ENCODE data around the gene MRPL47. TPM values are rescaled to one million over a fixed set of nuclear protein-coding genes. Genes with fewer than 3 reads are reported as not detected.

The MRPL47 gene
- total and polyA plus RNA-seq, 8 donors: 5.8 to 50.6 (median 35.2) TPM

GRCh38 chr3:179603831-179604230 is 607 bp downstream of the MRPL47 start:
- DNase-seq: no peak
- TF ChIP-seq POLR2A (IDR thresholded peaks at IDR 0.05): no peak
- peak overlapping the region; percentile 67 to 91 (median 76) for H3K4me3 ChIP-seq
- intact Hi-C loops (cut with DNase I; ENCODE audit: low total_unique reads): no loop called here
- H3K9me3 ChIP-seq: no peaks in the 10 kb centered on the region
- H3K36me3 ChIP-seq: peaks cover 20 to 47% (median 41%) of the 10 kb centered on the region in 4 donors
- H3K27ac ChIP-seq: peak overlapping the region in 4 of 5 donors; percentile 89 to 95 (median 94)
- 0 to 4% (median 2%) methylated on average over 3 of the region's 3 CpGs for WGBS, 5 donors
- no peaks in the 10 kb centered on the region for H3K27me3 ChIP-seq
- peaks cover 16 to 53% (median 34%) of the 10 kb centered on the region in 4 donors for H3K4me1 ChIP-seq

DNA sequence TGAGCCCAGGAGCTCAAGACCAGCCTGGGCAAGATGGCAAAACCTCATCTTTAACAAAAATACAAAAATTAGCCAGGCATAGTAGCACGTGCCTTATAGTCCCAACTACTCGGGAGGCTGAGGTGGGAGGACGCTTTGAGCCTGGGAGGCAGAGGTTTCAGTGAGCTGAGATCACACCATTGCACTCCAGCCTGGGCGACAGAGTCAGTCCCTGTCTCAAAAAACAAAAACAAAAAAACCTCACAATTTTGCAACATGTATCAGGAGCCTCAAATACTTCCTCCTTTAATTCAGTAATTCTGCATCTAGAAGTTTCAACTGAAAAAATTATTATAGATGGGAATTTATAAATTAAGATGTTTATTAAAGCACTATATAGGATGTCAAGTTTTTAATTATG is 1.1 kb downstream of the MRPL47 start:
- WGBS, 5 donors: 66 to 80% (median 78%) methylated on average over 4 of the region's 4 CpGs
- H3K9me3 ChIP-seq: no peaks in the 10 kb centered on the region
- DNase-seq: no peak
- no peak overlapping the region for H3K27ac ChIP-seq
- intact Hi-C loops (cut with DNase I; ENCODE audit: low total_unique reads): no loop called here
- no peaks in the 10 kb centered on the region for H3K27me3 ChIP-seq
- H3K4me1 ChIP-seq: peaks cover 16 to 48% (median 32%) of the 10 kb centered on the region in 4 donors
- H3K36me3 ChIP-seq: peaks cover 20 to 52% (median 45%) of the 10 kb centered on the region in 4 donors
- peak overlapping the region in 2 of 4 donors; percentile 67 to 72 for H3K4me3 ChIP-seq
- TF ChIP-seq POLR2A (IDR thresholded peaks at IDR 0.05): no peak
- no peak for TF ChIP-seq EP300 (IDR thresholded peaks at IDR 0.05)
- no peak for TF ChIP-seq POLR2AphosphoS5 (IDR thresholded peaks at IDR 0.05)
- TF ChIP-seq, protein P1, sequence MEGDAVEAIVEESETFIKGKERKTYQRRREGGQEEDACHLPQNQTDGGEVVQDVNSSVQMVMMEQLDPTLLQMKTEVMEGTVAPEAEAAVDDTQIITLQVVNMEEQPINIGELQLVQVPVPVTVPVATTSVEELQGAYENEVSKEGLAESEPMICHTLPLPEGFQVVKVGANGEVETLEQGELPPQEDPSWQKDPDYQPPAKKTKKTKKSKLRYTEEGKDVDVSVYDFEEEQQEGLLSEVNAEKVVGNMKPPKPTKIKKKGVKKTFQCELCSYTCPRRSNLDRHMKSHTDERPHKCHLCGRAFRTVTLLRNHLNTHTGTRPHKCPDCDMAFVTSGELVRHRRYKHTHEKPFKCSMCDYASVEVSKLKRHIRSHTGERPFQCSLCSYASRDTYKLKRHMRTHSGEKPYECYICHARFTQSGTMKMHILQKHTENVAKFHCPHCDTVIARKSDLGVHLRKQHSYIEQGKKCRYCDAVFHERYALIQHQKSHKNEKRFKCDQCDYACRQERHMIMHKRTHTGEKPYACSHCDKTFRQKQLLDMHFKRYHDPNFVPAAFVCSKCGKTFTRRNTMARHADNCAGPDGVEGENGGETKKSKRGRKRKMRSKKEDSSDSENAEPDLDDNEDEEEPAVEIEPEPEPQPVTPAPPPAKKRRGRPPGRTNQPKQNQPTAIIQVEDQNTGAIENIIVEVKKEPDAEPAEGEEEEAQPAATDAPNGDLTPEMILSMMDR (IDR thresholded peaks at IDR 0.05): no peak

DNA sequence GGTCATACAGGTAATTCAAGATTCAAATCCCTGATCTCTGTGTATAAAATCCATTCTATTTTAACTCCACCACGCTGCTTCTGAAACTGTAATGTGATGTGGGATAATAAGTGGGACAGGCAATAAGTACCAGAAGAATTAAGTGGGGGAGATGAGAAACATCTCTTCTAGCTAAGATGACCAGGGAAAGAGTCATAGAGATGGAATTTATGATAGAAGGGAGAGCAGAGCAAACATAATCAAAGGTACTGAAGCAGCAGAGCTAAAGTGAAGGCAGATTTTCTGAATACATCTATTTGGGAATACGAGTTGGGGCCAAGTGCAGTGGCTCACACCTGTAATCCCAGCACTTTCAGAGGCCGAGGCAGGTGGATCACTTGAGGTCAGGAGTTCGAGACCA is 4.9 kb downstream of the MRPL47 start:
- Histone ChIP-seq H3K4me1 (peaks cover 7 to 16% (median 12%) of the 10 kb centered on the region in 4 donors), H3K36me3 (peaks cover 48 to 80% (median 78%) of the 10 kb centered on the region in 4 donors), H3K27ac (no peak overlapping the region), H3K4me3 (no peak overlapping the region), H3K9me3 (no peaks in the 10 kb centered on the region), H3K27me3 (no peaks in the 10 kb centered on the region)
- intact Hi-C loops (cut with DNase I; ENCODE audit: low total_unique reads): no loop called here
- DNase-seq: no peak
- TF ChIP-seq POLR2A (IDR thresholded peaks at IDR 0.05) (no peak), EP300 (IDR thresholded peaks at IDR 0.05) (no peak), POLR2AphosphoS5 (IDR thresholded peaks at IDR 0.05) (no peak)
- TF ChIP-seq, protein P1 (IDR thresholded peaks at IDR 0.05): no peak
- WGBS, 5 donors: 89 to 96% (median 90%) methylated on average over 4 of the region's 4 CpGs

GRCh38 chr3:179591313-179591712 is 13.1 kb downstream of the MRPL47 start:
- TF ChIP-seq EP300 (IDR thresholded peaks at IDR 0.05): no peak
- no peak for TF ChIP-seq POLR2AphosphoS5 (IDR thresholded peaks at IDR 0.05)
- no peak for TF ChIP-seq POLR2A (IDR thresholded peaks at IDR 0.05)
- TF ChIP-seq, protein P1 (IDR thresholded peaks at IDR 0.05): no peak
- Histone ChIP-seq H3K4me3 (no peak overlapping the region), H3K4me1 (no peaks in the 10 kb centered on the region), H3K9me3 (no peaks in the 10 kb centered on the region), H3K27ac (no peak overlapping the region), H3K27me3 (no peaks in the 10 kb centered on the region), H3K36me3 (peaks cover 52 to 100% (median 100%) of the 10 kb centered on the region in 4 donors)
- 61 to 84% (median 79%) methylated on average over 1 of the region's 1 CpG for WGBS, 5 donors
- intact Hi-C loops (cut with DNase I; ENCODE audit: low total_unique reads): no loop called here
- peak in 1 of 2 donors; percentile 12 for DNase-seq

DNA sequence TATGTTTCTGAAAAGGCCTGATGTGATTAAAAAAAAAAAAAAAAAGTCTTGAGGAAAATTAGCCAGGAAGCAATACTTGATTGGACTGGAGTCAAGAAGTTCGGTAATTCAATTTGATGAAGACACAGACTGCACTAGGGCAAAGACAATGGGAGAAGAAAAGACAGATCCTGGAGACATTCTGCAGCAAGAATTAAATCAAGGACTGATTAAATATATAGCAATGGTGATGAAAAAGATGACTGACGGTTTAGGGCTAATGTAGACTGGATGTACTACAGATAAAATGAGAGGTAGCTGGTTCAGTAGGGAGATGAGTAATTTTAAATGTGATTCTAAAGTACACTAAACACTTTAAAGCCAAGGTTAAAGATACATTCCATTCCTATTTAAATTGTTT is 13.8 kb downstream of the MRPL47 start:
- peaks cover 52 to 100% (median 100%) of the 10 kb centered on the region in 4 donors for H3K36me3 ChIP-seq
- no peak overlapping the region for H3K4me3 ChIP-seq
- 68 to 81% (median 79%) methylated on average over 2 of the region's 2 CpGs for WGBS, 5 donors
- no peaks in the 10 kb centered on the region for H3K9me3 ChIP-seq
- H3K4me1 ChIP-seq: no peaks in the 10 kb centered on the region
- TF ChIP-seq EP300 (IDR thresholded peaks at IDR 0.05) (no peak), POLR2AphosphoS5 (IDR thresholded peaks at IDR 0.05) (no peak), POLR2A (IDR thresholded peaks at IDR 0.05) (no peak)
- TF ChIP-seq, protein P1 (IDR thresholded peaks at IDR 0.05): no peak
- no peaks in the 10 kb centered on the region for H3K27me3 ChIP-seq
- H3K27ac ChIP-seq: no peak overlapping the region
- intact Hi-C loops (cut with DNase I; ENCODE audit: low total_unique reads): no loop called here
- peak in 1 of 2 donors; percentile 23 for DNase-seq
